Measurements from ENCODE around the gene GLB1L.

GLB1L gene

GRCh38 chr2:219221957-219222518 is 23.2 kb downstream of the GLB1L start:
- DNase-seq (ENCODE audit: low spot score) = no peak

- no peak for DNase-seq (ENCODE audit: low spot score)
Measured at GRCh38 chr2:219220652-219221402, 24.4 kb downstream of the GLB1L start.

- no peak for DNase-seq (ENCODE audit: low spot score)
Measured at GRCh38 chr2:219219784-219220532, 25.3 kb downstream of the GLB1L start.

GRCh38 chr2:219218732-219219701 is 26.2 kb downstream of the GLB1L start, which contains the start of gene ABCB6:
TSS of gene ABCB6 (minus strand) at chr2:219218958. CDS start at chr2:219218673, 285 bp downstream.
- peak; percentile 97 for DNase-seq (ENCODE audit: low spot score)

- peak; percentile 82 for DNase-seq (ENCODE audit: low spot score)
Measured at GRCh38 chr2:219218217-219218731, 27.0 kb downstream of the GLB1L start.

- DNase-seq (ENCODE audit: low spot score) = no peak
Measured at GRCh38 chr2:219216535-219216915, 28.7 kb downstream of the GLB1L start.

- DNase-seq (ENCODE audit: low spot score) = no peak
Measured at GRCh38 chr2:219215871-219216534, 29.2 kb downstream of the GLB1L start.

GRCh38 chr2:219214786-219215185 is 30.5 kb downstream of the GLB1L start:
- no peak for DNase-seq (ENCODE audit: low spot score)

GRCh38 chr2:219214141-219214540 is 31.1 kb downstream of the GLB1L start:
- no peak for DNase-seq (ENCODE audit: low spot score)

- no peak for DNase-seq (ENCODE audit: low spot score)
Measured at GRCh38 chr2:219213486-219214071, 31.7 kb downstream of the GLB1L start.

GRCh38 chr2:219213026-219213415 is 32.2 kb downstream of the GLB1L start:
- DNase-seq (ENCODE audit: low spot score) = no peak

GRCh38 chr2:219210886-219211362 is 34.3 kb downstream of the GLB1L start:
- no peak for DNase-seq (ENCODE audit: low spot score)

- no peak for DNase-seq (ENCODE audit: low spot score)
Measured at GRCh38 chr2:219210196-219210885, 34.9 kb downstream of the GLB1L start.

GRCh38 chr2:219209236-219210195 is 35.7 kb downstream of the GLB1L start:
- DNase-seq (ENCODE audit: low spot score) = no peak

- DNase-seq (ENCODE audit: low spot score) = peak; percentile 83
Measured at GRCh38 chr2:219207884-219208740, 37.1 kb downstream of the GLB1L start.

GRCh38 chr2:219207134-219207883 is 37.9 kb downstream of the GLB1L start:
- peak; percentile 31 for DNase-seq (ENCODE audit: low spot score)
